ENCODE measurements around the gene FBXL7.

FBXL7 gene

DNA sequence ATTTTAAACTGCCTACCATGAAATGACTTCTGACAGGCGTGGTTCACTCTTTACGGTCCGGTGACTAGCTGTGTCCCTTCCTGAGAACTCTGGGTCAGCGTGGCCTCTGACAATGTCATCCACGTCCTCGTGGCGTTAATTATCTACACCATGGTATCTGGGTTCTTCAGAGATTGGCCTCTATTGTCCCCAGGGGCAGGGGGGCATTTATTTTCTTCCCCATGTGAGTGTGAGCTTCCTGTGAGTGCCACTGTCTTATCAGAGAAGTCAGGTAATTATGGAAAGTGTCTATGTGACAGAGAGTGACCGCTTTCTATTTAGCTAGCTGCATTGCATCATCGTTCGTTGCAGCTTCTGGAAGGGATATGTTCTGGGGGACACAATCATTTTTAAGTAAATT is 77.2 kb downstream of the FBXL7 start:
- H3K4me3 ChIP-seq, result no peak overlapping the region
- no peaks in the 10 kb centered on the region for H3K27me3 ChIP-seq

DNA sequence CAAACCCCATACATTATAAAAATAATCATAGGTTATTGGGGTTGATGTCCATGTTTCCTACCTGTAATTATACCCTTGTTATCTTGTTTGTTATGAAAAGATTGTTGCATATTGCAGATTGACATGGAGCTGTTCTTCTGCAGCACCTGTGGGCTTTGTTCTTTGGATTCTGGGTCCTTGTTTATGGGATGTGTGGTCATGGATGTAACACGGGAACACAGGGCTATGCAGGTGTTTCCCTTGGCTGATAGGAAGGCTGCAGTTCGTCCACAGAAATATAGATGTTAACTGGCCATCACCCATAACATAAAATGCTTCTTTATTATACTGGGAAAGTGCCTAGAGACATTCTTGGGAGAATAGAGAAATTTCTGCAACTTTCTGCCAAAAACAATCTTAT is 77.9 kb downstream of the FBXL7 start:
- TF ChIP-seq Cebpa-rat (IDR thresholded peaks at IDR 0.05), result no peak
- no peaks in the 10 kb centered on the region for H3K4me1 ChIP-seq

More for the DNA sequence above, 77.2 kb downstream of the FBXL7 start:
- Histone ChIP-seq H3K36me3 (no peaks in the 10 kb centered on the region), H3K4me2 (no peak overlapping the region), H3K9ac (no peak overlapping the region), H3K27ac (no peak overlapping the region), H3K4me1 (no peaks in the 10 kb centered on the region), H3K9me3 (replicated peaks in 1 of 11) (no peaks in the 10 kb centered on the region), H4K20me1 (no peaks in the 10 kb centered on the region; a peak in 1 of 22 replicates)
- no peak for TF ChIP-seq Cebpa-rat (IDR thresholded peaks at IDR 0.05)

DNA sequence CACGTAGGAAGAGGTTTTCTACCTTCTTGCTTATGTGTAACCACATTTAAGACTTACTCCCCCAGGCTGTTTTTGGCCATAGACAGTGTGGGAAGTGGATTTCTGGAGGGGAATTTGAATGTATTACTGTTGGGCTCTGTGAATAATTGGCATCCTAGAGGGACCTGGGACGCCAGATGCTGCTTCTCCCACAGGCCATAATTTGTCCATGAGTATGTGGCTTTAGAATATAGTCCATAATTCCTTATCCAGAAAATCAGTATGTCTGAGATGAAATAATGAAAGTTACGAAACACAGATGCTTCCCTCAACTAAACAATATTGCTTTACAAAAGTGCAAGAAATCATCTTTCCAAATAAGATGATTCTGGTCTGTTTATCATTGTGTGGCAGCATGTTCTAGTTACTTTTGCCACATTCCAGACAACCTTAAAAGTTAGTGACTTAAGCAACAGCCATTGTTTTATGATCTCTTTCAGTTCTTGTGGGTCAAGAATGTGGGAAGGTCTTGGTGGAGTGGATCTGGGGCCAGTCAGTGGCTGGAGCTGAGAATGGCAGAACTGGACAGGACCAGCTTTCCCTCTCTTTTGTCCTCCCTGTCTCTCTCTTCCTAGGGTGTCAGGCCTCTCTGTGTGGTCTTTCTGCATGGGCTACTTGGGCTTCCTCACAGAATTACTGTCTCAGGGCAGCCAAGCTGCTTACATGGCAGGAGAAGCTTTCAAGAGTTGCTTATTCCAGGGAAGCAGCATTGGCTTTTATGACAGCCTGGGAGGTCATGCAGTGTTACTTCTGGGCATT is 79.4 kb downstream of the FBXL7 start:
- H3K4me1 ChIP-seq, result no peaks in the 10 kb centered on the region
- peaks cover 10 to 18% (median 14%) of the 10 kb centered on the region in 11 experiments; a peak in 21 of 22 replicates for H3K9me3 ChIP-seq (replicated peaks in 1 of 11)
- H3K4me2 ChIP-seq, result no peak overlapping the region
- no peaks in the 10 kb centered on the region for H3K36me3 ChIP-seq
- no peak for TF ChIP-seq Cebpa-rat (IDR thresholded peaks at IDR 0.05)
- no peak overlapping the region for H3K27ac ChIP-seq
- no peak overlapping the region for H3K9ac ChIP-seq
- H3K27me3 ChIP-seq, result no peaks in the 10 kb centered on the region
- H3K4me3 ChIP-seq, result no peak overlapping the region
- H4K20me1 ChIP-seq, result no peaks in the 10 kb centered on the region; a peak in 1 of 22 replicates

More for the DNA sequence above, 77.9 kb downstream of the FBXL7 start:
- no peak overlapping the region for H3K27ac ChIP-seq
- H3K4me3 ChIP-seq, result no peak overlapping the region
- H4K20me1 ChIP-seq, result no peaks in the 10 kb centered on the region; a peak in 1 of 22 replicates
- peaks cover 0 to 3% (median 0%) of the 10 kb centered on the region in 11 experiments; a peak in 2 of 22 replicates for H3K9me3 ChIP-seq (replicated peaks in 1 of 11)
- no peak overlapping the region for H3K4me2 ChIP-seq
- no peaks in the 10 kb centered on the region for H3K27me3 ChIP-seq
- no peak overlapping the region for H3K9ac ChIP-seq
- H3K36me3 ChIP-seq, result no peaks in the 10 kb centered on the region

DNA sequence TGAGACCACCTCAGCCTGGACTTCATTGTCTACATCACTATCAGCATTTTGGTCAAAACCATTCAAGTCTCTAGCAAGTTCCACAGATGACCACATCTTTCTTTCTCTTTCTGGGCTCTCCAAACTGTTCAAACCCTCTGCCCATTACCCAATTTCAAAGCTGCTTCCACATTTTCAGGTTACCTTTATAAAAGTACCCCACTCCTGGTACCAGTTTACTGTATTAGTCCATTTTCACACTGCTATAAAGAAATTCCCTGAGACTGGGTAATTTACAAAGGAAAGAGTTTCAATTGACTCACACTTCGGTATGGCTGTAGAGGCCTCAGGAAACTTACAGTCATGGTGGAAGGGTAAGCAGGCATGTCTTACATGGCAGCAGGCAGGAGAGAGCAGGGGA is 84.5 kb downstream of the FBXL7 start:
- no peak for TF ChIP-seq Cebpa-rat (IDR thresholded peaks at IDR 0.05)
- no peaks in the 10 kb centered on the region for H3K36me3 ChIP-seq

GRCh38 chr5:15585128-15585527 is 85.1 kb downstream of the FBXL7 start:
- Histone ChIP-seq H3K9me3 (replicated peaks in 1 of 11) (peaks cover 16 to 27% (median 20%) of the 10 kb centered on the region in 11 experiments; a peak in 21 of 22 replicates), H3K4me3 (no peak overlapping the region), H3K36me3 (no peaks in the 10 kb centered on the region), H3K27me3 (no peaks in the 10 kb centered on the region), H3K27ac (no peak overlapping the region), H3K4me2 (no peak overlapping the region), H3K4me1 (no peaks in the 10 kb centered on the region), H4K20me1 (no peaks in the 10 kb centered on the region; a peak in 1 of 22 replicates), H3K9ac (no peak overlapping the region)
- TF ChIP-seq Cebpa-rat (IDR thresholded peaks at IDR 0.05), result no peak

More for the DNA sequence above, 84.5 kb downstream of the FBXL7 start:
- Histone ChIP-seq H3K4me3 (no peak overlapping the region), H4K20me1 (no peaks in the 10 kb centered on the region; a peak in 1 of 22 replicates), H3K27ac (no peak overlapping the region), H3K4me2 (no peak overlapping the region), H3K4me1 (no peaks in the 10 kb centered on the region), H3K27me3 (no peaks in the 10 kb centered on the region), H3K9ac (no peak overlapping the region), H3K9me3 (replicated peaks in 1 of 11) (peaks cover 16 to 27% (median 20%) of the 10 kb centered on the region in 11 experiments; a peak in 21 of 22 replicates)

DNA sequence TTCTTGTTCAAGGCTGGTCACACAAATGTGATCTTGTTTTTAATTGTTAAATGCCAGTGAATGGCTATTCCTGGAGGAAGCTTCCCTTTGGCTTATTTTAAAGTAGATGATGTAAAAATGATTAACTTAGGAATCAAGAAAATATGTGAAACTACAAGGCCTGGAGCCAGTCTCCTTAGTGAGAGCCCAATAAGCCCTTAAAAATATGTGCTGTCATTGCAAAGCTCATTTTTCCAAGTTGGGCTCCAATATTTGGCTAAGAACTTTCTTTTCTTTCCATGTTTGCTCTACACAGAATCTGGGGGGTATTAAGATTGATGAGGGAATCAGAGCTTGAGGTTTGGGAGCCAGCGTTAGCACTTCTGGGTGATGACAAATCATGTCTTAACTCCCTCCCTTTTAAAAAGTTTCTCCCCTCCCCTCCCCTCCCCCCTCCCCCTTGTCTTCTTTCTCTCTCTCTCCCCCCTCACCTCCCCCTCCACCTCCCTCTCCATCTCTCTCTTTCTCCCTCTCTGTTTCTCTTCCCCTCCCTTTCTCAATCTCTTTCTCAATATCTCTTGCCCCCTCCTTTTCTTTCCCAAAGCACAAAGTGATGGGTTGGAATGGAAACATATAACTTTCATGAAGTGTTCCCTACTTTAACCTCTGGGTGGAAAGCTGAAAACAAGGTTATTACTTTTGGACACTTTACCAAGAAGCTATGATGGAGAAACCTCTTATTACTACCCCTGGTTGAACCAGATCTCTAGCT is 86.0 kb downstream of the FBXL7 start:
- H4K20me1 ChIP-seq, result no peaks in the 10 kb centered on the region
- H3K9me3 ChIP-seq (replicated peaks in 1 of 11), result peaks cover 16 to 27% (median 20%) of the 10 kb centered on the region in 11 experiments; a peak in 21 of 22 replicates
- H3K27ac ChIP-seq, result no peak overlapping the region
- no peak overlapping the region for H3K4me2 ChIP-seq
- H3K36me3 ChIP-seq, result no peaks in the 10 kb centered on the region
- no peak overlapping the region for H3K9ac ChIP-seq
- no peaks in the 10 kb centered on the region for H3K27me3 ChIP-seq
- no peak overlapping the region for H3K4me3 ChIP-seq
- no peak for TF ChIP-seq Cebpa-rat (IDR thresholded peaks at IDR 0.05)
- no peaks in the 10 kb centered on the region for H3K4me1 ChIP-seq

GRCh38 chr5:15587916-15588315 is 87.9 kb downstream of the FBXL7 start:
- Histone ChIP-seq H3K4me3 (no peak overlapping the region), H3K4me2 (no peak overlapping the region), H3K27me3 (no peaks in the 10 kb centered on the region), H3K36me3 (no peaks in the 10 kb centered on the region), H3K9ac (no peak overlapping the region), H3K9me3 (replicated peaks in 1 of 11) (peaks cover 16 to 26% (median 20%) of the 10 kb centered on the region in 11 experiments; a peak in 21 of 22 replicates), H3K4me1 (no peaks in the 10 kb centered on the region), H3K27ac (no peak overlapping the region), H4K20me1 (no peaks in the 10 kb centered on the region)
- TF ChIP-seq Cebpa-rat (IDR thresholded peaks at IDR 0.05), result no peak

- H3K9ac ChIP-seq, result no peak overlapping the region
- H3K27me3 ChIP-seq, result no peaks in the 10 kb centered on the region
- H3K9me3 ChIP-seq (replicated peaks in 1 of 11), result no peaks in the 10 kb centered on the region
- H3K36me3 ChIP-seq, result no peaks in the 10 kb centered on the region
- H3K4me2 ChIP-seq, result no peak overlapping the region
- H4K20me1 ChIP-seq, result no peaks in the 10 kb centered on the region
- no peak overlapping the region for H3K4me3 ChIP-seq
- no peak for TF ChIP-seq Cebpa-rat (IDR thresholded peaks at IDR 0.05)
- H3K4me1 ChIP-seq, result no peaks in the 10 kb centered on the region
- H3K27ac ChIP-seq, result no peak overlapping the region
Measured at GRCh38 chr5:15592728-15593127, 92.7 kb downstream of the FBXL7 start.

GRCh38 chr5:15594977-15595568 is 95.1 kb downstream of the FBXL7 start:
- TF ChIP-seq Cebpa-rat (IDR thresholded peaks at IDR 0.05), result no peak
- H3K27ac ChIP-seq, result no peak overlapping the region
- no peaks in the 10 kb centered on the region for H3K27me3 ChIP-seq
- H4K20me1 ChIP-seq, result no peaks in the 10 kb centered on the region
- no peaks in the 10 kb centered on the region for H3K9me3 ChIP-seq (replicated peaks in 1 of 11)
- no peak overlapping the region for H3K4me3 ChIP-seq
- no peaks in the 10 kb centered on the region for H3K4me1 ChIP-seq
- H3K36me3 ChIP-seq, result no peaks in the 10 kb centered on the region
- no peak overlapping the region for H3K4me2 ChIP-seq
- H3K9ac ChIP-seq, result no peak overlapping the region
